GM19452 (cell line): Measurements from ENCODE around the gene PAN3.
A peak's percentile ranks its signal among the peaks of the same experiment; 100 is the strongest.

Source experiments
- ATAC-seq: cut with Tn5 transposase; IDR thresholded peaks from one replicate; pipeline ENCODE4 v1.9.1; 2021; ENCODE audit not compliant: unreplicated experiment

The PAN3 gene

DNA sequence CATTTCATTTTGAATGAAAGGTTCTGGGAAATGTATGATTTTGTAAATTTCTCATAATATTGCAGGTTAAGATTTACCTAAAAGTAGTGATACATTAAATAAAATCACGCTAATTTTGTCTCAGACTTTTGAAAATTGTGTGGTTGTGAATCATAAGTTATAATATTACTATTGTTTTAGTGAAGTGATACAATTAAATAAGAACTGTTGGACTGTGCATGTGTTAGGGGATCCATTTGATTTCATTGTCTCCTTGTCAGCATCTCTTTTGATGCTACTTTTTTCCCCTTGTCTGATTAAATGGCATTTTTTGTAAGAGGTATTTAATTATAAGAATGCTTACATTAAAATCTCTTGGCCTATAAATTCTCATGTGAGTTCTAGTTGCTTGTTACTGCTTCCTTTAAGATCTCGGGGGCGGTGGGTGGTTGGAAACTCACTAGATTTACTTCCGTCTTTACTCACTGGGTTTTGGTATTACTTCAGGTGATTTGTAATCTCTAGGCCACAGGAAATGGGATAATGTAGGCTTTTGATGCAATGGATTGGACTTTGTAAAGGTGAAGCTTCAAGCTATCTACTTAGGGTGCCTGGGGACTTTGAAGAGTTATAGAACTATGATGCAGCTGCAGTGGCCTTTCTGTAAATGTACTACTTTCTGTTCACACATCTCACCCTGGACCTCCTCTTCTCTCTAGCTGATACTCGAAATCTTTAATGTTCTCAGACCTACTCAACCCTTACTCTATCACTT is 66.5 kb downstream of the PAN3 start:
- no peak for ATAC-seq

DNA sequence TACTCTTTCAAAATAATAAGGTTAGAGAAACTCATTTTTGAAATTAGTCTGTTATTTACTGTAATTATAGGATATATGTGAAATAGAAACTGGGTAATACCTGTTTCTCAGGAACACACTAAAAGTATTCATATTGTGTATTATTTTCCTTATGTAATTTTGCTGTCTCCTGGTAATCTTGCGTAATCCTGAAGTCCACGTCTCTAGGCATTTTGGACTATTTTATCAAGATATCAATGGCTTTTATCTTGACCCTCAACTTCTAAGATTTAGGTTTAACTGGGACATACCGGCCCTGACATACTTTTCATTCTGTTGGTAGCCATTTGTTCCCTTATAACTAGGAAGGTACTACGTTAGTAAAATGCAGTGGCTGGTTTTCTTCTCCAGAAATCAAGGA is 80.3 kb downstream of the PAN3 start:
- no peak for ATAC-seq

DNA sequence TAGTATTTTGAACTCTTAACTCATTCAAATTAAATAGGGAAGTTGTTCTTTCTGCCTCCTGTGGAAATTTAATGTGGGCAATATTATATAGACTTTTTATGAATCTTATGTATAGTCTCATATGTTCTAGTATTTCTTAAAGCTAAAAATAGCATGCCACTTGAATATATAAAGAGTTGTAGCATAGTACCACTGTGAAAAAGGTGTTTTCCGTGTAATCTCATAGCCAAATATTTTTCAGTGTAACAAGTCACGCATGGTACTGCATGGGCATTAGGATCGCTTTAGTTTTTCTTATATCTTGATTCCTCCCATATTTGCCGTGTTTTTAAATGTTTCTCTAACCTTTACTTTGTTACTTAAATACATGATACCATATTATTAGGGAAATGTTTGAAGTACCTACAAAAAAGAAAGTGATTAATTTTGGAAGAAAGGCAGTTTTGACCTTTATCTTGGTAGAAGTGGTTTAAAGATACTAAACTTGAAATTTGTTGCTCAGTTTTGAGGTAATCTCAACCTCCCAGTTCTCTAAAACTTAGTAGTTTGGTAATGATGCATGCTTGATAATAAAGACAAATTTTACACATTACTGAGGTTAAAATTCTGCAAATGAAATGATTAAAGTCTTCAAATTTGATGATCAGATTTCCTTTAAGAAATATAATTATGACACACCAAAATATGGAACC is 81.2 kb downstream of the PAN3 start:
- no peak for ATAC-seq

DNA sequence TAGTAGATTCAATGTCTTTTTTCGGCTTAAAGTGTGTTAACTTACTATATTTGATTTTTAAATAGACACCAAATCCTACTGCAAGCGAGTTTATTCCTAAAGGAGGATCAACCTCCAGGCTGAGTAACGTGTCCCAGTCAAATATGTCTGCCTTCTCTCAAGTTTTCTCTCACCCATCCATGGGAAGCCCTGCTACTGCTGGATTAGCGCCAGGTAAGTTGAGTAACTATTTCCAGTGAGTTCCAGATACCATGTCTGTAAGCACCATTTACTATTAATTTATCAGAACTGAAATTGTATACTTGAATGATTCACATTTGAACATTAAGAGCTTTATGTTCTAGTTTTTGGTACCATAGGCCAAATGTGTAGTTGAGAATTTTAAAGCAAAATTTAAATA is 81.8 kb downstream of the PAN3 start:
- no peak for ATAC-seq

DNA sequence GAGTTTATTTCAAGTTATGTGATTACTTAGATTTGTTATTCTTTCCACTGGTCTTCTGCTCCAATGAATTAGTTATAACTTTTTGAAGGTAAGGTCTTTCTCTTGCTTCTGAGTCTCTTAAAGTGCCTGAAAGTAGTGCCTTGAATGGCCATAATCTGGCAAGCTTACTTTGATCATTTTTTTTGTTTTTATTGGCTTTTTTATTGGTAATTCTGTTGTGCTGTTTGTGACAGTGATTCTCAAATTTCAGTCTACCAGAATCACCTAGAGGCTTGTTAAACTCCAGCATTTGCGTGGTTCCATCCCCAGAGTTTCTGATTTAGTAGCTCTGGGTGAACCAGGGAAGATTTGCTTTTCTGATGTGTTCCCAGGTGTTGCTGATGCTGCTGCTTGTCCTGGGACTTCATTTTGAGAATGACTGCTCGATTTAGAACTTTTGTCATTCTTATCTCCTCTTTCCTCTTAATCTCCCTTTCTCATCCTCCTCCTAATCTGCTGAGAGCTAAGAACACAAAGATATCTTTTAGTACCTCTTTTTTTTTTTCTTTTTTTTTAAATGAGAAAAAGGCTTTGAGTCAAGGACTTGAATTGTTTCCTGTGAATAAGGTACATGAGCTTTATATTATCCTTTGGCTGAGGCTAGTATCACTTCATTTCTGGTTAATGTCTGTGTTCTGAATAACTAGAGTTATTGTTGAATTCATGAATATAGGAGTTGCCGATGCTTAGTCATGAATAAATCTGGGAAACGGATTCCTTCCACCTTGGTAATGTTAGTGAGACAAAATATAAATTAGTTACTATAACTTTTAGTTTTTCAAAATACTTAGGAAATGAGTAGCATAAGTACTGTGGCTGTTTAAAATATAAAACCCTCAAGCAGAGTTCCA is 91.4 kb downstream of the PAN3 start:
- no peak for ATAC-seq

DNA sequence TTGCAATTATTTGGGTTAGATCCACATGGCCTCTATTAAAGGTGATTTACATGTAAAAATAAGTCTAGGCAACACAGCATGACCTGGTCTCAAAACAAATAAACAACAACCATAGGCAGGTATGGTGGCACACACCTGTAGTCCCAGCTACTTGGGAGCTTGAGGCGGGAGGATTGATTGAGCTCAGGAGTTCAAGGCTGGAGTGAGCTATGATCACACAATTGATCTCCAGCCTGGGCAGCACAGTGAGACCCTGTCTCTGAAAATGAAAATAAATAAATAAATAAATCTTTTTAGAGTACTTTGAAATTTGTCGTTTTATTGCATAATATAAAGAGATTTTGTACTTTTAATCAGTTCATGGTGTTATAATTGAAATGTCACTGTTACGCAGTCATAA is 93.3 kb downstream of the PAN3 start:
- no peak for ATAC-seq

DNA sequence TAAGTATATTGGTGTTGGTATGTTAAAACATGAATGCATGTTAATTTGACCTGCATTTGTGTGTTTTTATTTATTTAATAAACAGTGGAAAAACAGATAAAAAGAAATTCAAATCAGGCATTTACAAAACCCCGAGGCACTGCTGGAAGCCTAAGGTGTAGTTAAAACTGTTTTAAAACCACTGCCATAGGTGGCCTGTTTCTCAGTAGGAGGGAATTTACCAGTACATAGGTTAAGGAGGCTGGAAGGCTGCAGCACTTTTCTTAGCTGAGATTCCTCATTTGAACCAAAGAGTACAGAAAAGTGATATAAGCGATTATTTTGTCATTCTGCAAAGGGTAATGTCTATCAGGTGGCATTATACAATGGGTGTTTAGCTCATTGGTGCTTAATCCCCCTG is 99.6 kb downstream of the PAN3 start:
- no peak for ATAC-seq

DNA sequence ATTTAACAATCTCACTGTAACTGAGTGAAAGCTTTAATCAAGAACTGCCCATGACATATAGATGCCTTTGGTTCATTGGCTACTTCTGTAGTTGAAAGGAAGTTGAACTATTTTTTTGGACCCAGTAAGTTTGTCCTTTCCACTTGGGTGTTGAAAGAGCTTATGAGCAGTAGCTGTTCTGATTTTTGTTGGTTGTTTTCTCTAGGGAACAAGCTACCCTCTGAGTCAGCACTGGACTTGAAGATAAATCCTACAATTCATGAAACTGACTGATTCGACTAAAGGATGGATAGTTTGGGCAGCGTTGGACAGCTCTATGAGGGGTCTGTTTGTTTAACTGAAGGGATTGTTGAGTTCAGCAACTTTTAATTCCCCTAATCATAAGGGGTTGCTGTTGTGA is 101.0 kb downstream of the PAN3 start:
- ATAC-seq: no peak

DNA sequence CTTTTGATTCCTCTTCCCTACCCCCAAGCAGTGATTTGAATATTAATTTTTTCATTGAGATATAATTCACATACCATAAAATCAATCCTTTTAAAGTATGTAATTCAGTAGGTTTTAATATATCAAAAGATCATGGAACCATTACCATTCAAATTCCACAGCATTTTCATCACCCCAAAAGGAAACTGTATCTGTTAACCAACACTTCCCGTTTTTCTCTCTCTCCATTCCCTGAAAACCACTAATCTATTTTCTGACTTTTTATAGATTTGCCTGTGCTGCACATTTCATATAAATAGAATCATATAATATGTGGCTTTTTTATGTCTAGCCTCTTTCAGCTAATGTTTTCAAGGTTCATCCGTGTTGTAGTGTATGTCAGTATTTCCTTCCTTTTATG is 107.1 kb downstream of the PAN3 start:
- ATAC-seq: no peak

DNA sequence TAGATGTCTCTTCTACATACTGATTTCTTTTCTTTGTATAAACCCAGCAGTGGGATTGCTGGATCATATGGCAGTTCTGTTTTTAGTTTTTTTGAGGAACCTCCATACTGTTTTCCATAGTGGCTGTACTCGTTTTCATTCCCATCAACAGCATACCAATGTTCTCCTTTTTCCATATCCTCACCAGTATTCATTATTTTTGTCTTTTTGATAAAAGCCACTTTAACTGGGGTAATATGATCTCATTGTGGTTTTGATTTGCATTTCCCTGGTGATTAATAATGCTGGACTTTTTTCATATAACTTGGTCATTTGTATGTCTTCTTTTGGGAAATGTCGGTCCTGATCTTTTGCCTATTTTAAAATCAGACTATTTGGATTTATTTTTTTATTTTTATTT is 108.5 kb downstream of the PAN3 start:
- no peak for ATAC-seq

DNA sequence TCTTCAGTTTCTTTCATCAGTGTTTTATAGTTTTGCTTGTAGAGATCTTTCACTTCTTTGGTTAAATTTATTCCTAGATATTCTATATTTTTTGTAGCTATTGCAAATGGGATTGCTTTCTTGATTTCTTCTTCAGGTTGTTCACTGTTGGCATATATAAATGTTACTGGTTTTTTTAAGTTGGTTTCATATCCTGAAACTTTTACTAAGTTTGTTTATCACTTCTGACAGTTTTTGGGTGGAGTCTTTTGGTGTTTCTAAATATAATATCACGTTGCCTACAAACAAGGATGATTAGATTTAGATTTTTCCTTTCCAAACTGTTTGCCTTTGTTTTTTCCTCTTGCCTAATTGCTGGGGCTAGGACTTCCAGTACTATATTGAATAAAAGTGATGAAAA is 109.7 kb downstream of the PAN3 start:
- no peak for ATAC-seq

DNA sequence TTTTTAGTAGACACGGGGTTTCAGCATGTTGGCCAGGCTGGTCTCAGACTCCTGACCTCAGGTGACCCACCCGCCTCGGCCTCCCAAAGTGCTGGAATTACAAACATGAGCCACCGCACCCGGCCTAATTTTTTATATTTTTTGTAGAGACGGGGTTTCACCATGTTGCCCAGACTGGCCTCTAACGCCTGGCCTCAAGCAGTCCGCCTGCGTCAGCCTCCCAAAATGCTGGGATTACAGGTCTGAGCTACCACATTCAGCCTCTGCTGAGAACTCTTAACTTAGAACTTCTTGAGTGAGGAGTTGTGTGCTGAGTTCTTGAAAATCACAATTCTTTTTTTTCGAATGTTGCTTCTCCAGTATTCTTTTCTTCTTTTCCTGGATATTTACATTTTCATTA is 112.2 kb downstream of the PAN3 start:
- no peak for ATAC-seq

DNA sequence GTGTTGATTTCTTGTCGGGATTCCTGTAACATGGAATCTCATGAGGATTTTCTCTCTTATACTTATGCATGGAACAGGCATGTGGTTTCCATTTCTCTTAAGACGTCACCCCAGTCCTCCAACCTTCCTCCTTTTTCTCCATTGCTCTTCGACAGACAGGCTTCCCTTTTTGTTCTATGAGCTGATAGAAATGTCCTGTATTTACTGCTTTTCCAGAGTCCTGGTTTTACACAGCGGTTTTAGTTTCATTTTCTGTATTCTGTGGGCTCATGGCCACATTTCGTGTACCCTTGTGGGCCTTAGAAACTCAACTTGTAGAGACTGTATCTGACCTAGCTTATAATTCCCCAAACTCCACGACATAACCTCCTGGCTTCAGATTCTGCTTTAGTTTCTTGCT is 113.1 kb downstream of the PAN3 start:
- ATAC-seq: no peak

DNA sequence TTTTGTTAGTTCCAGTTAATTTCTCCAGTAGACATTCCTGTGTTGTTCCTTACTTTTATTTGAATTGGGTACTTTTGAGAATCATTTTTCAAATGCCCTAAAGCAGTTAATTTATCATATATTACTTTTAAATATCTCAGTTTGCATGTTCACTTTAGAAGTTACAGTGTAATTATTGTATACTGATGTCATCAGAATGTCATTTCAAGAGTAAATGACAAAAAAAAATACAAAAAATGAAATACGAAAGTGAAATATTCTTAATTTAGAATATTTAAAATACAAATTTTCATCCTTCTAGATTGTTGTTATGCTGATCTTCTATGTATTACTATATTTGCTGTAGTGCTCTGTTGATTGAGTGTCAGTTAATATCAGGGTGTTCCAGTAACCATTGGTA is 114.2 kb downstream of the PAN3 start:
- no peak for ATAC-seq

DNA sequence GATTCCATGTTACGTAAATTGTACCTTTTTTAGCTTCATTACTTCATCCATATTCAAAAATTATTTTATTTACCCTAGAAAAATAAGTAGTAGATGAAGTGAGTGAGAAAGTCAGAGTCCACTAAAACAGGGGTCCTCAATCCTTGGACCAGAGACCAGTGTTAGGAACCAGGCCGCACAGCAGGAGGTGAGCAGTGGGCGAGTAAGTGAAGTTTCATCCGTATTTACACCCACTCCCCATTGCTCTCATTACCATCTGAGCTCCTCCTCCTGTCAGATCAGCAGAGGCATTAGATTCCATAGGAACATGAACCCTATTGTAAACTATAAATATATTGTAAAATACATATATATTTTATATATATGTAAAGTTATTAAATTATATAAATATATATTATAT is 119.0 kb downstream of the PAN3 start:
- ATAC-seq: no peak

DNA sequence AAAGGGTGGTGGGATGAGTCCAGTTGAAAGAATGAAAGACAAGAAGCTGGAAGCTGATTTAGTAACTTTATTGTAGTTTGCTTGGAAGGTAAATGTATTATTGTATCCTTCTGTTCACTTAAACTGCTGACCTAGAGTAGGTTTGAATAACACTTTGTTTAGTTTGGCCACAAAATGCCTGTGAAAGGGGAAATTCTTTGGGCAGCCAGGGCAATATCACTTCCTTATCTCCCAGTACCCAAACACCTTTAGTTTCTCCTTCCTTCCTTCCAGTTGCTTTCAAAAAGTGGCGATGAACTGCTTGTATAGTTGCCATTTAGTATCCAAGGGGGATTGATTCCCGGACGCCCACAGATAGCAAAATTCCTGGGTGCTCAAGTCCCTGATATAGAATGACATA is 120.1 kb downstream of the PAN3 start:
- no peak for ATAC-seq

DNA sequence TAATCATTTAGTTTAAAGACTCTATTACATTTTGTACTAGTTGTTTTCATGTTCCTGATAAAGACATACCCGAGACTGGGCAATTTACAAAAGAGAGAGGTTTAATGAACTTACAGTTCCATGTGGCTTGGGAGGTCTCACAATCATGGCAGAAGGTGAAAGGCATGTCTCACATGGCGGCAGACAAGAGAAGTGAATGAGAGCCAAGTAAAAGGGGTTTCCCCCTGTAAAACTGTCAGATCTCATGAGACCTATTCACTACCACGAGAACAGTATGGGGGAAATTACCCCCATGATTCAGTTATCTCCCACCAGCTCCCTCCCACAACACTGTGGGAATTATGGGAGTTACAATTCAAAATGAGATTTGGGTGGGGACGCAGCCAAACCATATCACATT is 129.2 kb downstream of the PAN3 start:
- no peak for ATAC-seq

DNA sequence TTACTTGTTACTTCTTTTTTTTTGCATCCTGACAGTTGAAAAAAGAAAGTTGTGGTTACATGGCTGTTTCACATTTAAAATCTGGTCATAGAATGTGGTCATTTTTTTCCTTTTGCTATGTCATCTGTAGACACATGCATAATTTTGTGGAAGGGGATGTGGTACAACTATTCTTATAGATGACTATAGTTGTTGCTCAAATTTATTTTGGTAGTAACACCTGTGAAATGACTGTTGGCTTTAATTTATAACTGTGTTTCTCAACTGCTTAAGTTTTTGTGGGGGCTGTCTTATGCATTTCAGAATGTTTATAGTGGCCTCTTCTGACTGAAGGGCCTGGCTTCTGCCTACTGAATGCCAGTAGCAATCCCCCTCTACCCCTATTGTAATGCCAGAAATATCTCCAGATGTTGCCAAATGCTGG is 130.5 kb downstream of the PAN3 start:
- peak; percentile 96 for ATAC-seq

DNA sequence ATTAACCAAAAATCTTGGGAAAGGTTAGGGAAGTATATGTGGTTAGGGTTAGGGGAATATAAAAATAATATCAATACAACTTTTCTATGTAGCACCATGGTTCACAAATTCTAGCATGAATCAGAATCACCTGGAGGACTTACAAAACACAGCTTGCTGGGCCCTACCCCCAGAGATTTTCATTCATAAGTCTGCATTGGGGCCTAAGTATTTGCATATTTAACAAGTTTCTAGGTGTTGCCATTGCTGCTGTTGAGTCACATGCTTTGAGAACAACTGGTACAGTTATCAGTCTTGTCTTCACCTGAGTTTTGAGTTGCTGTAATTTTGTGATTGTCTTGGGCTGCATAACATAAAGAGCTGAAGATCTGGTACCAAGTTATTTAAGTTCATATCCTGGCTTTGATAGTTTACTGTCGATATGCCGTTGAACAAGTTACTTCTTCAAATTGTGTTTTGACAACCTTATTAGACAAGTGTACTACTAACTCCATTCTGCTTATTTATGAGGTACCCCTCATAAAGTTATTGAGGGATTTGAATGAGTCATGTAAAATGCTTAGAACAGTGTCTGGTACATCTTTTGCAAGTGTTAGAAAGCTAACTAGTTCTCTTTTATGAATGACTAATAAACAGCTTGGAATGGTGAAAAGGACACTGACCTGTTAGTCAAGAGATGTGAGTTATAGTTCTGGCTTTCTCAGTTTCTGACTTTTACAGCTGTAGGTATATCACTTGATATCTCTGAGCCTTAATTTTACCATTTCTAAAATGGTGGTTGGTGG is 132.9 kb downstream of the PAN3 start:
- no peak for ATAC-seq

DNA sequence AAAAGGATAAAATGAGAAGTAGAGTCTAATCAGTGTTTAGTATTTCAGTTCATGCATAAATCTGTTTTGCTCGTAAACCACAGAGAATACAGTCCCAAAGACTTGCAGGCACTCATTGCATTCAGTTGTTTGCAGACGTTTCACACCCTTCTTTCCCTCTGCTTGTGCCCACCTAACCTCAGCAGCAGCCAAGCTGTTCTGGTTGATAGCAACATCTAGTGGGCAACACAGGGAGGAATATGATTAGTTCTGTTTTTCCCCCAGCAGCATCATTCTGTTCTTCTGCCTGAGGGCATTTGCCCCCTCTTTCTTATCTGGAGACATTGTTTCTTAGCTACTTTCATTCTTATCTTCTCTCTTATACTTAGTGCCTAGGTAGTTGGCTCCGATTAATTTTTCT is 135.6 kb downstream of the PAN3 start:
- no peak for ATAC-seq

DNA sequence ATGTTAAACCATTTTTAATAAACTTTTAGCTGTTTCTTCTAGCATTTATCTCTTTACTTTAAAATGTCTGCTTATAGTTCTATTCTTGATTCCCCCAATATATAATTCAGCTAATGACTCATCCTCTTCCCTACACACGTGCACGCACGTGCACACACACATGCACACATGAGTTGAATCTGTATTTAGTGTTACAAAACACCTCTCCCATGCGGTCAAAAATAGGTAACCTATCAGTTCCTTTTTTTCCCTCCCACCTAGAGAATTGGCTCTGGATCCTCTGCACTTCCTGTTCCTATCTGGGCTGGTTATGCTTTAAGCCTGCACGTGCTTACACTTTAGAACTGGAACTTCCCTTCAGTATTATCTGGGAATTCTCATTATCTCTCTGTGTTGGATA is 144.1 kb downstream of the PAN3 start:
- peak; percentile 50 for ATAC-seq
